Measurements from ENCODE around the gene GPS2.

DNA sequence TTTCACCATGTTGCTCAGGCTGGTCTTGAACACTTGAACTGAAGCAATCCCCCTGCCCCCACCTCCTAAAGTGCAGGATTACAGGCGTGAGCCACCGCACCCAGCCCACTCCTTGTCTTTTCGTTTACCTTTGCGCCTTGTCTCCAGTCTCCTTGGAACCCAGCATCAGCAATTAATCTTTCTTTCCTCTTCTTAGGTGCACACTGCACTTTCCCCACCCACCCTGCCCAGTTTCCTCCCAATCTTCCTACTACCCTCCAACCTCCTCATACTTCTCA, 51.4 kb downstream of the GPS2 start:
- TF ChIP-seq, protein P1, sequence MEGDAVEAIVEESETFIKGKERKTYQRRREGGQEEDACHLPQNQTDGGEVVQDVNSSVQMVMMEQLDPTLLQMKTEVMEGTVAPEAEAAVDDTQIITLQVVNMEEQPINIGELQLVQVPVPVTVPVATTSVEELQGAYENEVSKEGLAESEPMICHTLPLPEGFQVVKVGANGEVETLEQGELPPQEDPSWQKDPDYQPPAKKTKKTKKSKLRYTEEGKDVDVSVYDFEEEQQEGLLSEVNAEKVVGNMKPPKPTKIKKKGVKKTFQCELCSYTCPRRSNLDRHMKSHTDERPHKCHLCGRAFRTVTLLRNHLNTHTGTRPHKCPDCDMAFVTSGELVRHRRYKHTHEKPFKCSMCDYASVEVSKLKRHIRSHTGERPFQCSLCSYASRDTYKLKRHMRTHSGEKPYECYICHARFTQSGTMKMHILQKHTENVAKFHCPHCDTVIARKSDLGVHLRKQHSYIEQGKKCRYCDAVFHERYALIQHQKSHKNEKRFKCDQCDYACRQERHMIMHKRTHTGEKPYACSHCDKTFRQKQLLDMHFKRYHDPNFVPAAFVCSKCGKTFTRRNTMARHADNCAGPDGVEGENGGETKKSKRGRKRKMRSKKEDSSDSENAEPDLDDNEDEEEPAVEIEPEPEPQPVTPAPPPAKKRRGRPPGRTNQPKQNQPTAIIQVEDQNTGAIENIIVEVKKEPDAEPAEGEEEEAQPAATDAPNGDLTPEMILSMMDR (IDR thresholded peaks at IDR 0.05) = no peak
- no peak for TF ChIP-seq POLR2A (IDR thresholded peaks at IDR 0.05)
